H54 (cell line): ENCODE results near the gene CMIP.

Source experiments
- DNase-seq: peaks from one replicate; pipeline ENCODE4 v3.0.0; 2011; ENCODE audit warnings: low spot score, mixed read lengths; ENCODE audit not compliant: insufficient read length
- FAIRE-seq: peaks from 3 replicates; lab custom pipeline; 2011; peaks lifted over from hg19 to GRCh38; lab: Jason Lieb, UNC
- POLR2A ChIP-seq: IDR thresholded peaks from 2 replicates; pipeline ENCODE4 v1.6.1; 2011; ENCODE audit warnings: low read depth, mild to moderate bottlenecking, low read length

CMIP gene

DNA sequence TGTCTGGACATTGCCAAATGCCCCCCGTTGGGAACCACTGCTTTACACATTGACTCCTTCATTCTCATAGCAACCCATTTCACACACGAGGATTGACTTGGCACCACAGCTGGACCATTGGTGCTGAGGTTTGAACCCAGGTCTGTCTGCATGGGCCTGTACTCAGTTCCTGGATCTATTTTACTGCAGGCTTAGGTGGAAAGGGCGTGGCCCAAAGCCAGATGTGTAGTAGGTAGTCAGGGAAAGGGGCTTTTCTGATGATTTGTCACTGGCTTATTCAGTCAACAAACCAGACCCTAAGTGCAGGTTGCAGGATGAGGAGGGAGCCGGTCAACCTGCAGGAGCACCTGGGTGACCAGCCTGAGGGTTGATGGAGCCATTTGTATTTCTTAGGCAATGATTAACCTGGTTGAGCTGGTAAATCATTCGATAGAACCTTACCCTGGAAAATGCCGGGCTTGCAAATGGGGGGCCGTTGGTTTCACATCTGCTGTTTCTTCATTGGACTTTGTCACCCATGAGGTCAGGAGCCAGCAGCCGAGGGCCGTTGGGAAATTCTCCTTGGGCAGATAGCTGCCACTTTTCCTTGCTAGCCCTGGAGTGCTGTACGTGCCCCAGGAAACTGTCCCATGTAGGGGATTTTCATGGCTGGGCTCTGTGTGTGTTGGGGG lies 104.4 kb downstream of the CMIP start:
- DNase-seq (no peak), FAIRE-seq (no peak)
- TF ChIP-seq POLR2A = no peak

DNA sequence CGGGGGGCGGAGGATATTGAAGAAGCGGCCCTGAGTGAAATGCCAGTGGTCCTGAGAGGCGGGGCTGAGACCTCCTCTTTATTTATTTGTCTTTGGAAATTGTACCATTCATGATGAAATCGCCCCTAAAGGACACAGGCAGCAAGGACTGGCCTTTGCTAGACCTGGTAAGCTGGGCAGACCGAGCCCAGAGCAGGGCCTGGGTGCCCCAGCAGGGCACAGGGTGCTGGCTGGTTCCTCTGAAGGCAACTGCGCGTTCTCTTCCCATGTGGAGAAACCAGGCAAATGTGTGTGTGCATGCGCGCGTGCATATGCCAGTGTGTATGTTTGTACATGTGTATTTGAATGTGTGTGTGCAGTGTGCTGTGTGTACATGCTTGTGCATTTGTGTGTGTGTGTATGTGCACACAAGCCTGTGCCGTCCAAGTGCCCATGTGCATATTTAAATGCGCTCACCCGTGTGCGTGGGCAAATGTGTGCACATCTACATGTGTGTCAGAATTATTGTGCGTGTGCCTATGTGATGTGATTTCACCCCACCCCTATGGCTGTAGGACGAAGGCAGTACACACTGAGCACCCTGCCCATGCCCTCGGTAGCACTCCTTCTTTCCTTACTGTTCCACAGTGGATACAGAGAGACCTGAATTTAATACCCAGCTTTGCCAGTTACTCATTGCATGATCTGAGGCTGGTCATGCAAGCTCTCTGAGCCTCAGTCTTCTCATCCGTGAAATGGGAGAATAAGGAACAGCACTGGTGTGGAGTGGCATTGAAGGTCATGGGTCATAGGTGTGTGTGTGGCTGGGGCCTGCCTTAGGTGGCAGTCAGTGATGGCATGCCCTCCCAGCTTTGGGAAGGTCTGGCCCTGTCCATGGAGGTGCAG lies 105.2 kb downstream of the CMIP start:
- no peak for TF ChIP-seq POLR2A
- no peak for FAIRE-seq
- DNase-seq = no peak

GRCh38 chr16:81550432-81550808 lies 105.8 kb downstream of the CMIP start:
- DNase-seq = no peak
- FAIRE-seq = no peak
- TF ChIP-seq POLR2A = no peak

DNA sequence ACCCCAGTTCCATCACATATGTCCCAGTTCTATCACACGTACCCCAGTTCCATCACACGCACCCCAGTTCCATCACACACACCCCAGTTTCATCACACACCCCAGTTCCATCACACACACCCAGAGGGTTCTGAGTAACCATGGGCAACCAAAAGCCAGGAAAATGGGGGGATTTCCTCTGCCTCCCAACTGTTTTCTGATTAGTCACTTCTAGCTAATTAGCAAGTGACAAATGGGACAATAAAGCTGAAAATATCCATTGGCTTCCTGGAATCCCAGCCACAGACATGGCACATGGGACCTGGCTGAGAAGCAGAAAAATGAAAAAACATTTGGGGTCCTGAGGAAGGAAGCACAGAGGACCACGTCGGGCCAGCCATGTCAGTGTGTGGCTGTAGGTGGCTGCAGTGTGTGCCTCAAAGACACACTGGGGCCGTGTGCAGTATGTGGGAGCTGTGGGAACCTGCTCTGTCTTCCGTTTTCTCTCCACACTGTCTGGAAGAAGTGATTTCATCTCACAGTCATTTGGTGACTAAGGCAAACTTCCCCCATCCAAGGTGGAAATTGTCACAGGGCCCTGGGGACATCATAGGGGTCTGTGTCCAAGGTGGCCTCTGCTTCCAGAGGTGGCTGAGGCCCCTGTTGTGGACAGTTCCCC lies 106.7 kb downstream of the CMIP start:
- no peak for FAIRE-seq
- DNase-seq = peak; percentile 62
- no peak for TF ChIP-seq POLR2A

DNA sequence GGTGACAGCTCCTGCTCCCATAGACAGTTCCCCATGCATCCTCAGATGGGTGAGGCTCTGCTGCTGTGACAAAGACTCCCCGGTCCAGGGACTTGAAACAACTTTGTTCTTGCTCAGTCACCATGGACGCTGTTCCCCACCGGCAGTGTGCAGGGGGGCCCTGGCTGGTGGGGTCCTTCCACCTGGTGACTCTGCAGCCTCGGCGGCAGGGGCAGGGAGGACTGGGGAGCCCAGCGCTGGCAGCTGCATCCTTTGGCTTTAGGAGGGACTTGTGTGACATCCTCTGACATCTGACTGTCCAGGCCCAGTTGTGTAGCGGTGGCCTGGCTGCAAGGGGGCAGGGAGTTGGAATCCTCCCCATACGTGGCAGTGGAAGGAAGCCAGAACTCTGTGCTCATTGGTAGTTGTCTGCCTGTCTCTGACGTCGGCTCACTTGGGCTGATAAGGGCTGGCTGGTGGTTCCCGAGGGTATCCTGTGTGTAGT lies 107.3 kb downstream of the CMIP start:
- TF ChIP-seq POLR2A = no peak
- DNase-seq (no peak), FAIRE-seq (no peak)

- no peak for TF ChIP-seq POLR2A
- no peak for FAIRE-seq
- no peak for DNase-seq
These were observed 108.1 kb downstream of the CMIP start for GRCh38 chr16:81552743-81553079.

DNA sequence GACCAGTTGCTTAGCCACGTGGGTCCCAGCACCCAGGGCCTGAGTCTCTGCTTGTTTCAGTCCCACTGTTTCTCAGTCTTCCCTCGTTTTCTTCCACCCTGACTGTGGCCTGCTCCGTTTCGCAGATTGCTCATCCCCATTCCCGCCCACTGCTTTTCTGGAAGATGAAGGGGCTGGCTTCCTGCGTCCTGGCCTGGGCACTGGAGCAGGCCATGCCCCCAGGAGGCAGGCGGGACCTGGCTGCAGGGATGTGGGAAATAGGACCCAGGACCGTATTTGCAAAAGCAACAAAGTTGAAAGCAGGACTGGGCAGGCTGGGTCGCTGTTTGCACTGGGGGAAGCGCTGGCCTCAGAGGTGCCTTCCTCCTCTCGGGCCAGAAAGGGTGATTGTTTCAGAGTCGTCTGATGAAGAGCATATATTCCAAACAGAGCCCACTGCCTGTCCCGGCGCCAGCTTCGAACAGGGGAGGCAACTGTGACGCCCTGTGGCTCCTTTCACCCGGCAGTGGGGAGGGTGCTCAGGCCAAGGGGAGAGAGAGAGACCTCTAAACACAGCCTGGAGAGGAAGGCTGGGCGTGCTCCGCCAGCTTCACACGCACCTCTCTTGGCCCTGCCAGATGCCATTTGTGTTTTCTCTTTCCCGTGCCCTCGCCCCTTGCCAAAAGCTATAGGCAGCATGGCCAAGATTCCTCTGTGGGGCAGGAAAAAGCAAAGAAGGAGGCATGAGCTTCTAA lies 108.6 kb downstream of the CMIP start:
- no peak for FAIRE-seq
- DNase-seq = no peak

DNA sequence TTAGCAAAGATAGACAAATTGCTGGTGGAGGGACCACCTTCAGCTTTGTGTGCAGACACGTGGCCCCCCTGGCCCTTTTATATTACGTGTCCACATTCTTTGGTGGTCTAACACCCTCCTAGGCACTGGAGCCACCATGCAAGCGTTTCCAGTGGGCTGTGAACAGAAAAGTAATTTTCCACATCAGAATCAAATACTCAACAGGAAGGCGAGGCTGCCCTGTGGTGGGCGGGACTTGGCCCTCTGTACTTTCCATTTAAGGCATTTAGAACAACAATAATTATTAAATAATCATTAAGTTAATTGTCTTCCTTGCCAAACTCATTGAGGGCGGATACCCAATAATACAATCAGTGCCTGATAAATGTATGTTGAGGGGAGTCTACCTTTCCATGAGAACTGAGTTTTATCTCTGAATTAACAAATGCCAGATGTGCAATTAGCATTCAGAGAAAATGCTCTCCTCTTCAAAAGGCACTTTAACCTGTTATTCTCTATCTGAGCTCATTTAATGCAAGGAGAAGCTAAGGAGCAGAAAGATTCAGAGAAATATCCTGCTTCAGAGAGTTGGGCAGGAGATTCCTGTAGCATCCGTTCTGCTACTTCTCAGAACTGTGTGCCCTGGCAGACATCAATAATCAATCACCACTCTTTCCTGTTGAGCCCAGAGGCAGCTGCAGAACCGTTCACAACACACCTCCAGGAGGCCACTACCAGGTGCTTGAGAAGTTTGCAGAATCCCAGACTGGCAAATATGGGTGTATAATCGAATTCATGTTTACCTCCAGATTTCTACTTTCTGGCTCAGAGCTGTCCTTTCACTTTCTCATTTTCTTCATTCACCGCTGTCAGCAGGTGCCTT lies 109.4 kb downstream of the CMIP start:
- FAIRE-seq = no peak
- no peak for TF ChIP-seq POLR2A
- DNase-seq = no peak

More for the DNA sequence above, 108.6 kb downstream of the CMIP start:
- TF ChIP-seq POLR2A = no peak

DNA sequence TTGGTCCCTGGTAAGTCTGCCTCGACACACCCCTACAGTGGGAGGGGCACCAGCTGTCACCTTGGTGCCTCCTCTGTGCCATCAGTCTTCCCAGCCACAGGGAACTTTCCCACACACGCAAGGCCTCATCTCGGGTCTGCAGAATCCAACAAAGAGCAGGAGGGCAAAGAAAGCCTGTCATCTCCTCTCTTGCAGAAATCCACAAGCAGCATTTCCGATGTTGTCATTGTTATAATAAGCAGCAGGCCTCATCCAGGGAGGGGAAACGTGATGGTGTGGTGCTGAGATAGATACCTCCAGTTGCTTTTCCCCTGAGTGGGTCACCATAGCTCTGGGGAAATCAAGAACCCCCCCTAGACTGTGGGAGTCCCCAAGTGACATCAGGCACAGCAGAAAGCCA lies 110.4 kb downstream of the CMIP start:
- no peak for FAIRE-seq
- no peak for DNase-seq
- TF ChIP-seq POLR2A = no peak

- DNase-seq = no peak
- no peak for TF ChIP-seq POLR2A
- FAIRE-seq = no peak
These were observed 111.1 kb downstream of the CMIP start for GRCh38 chr16:81555660-81556059.

DNA sequence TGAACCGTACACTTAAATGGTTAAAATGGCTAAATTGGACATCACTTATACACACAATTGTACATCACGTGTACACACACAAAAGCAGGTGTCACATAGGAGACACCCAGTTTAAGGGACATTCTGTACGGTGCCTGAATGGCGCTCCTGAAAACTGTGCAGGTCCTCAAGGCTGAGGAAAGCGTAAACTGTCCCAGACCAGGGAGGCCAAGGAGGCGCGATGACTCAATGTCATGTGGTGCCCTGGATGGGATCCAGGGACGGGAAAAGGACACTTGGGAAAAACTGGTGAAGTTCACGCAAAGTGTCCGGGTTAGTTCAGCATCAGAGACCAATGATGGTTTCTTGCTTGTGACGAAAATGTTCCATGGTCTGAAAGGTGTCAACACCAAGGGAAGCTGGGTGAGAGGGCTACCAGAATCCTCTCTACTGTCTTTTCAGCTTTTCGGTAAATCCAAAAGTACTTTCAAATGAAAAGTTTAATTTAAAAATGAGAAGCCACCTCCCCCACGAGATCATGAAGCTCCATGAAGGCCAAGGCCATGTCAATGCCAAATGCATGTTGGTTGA lies 112.2 kb downstream of the CMIP start:
- FAIRE-seq (no peak), DNase-seq (no peak)
- no peak for TF ChIP-seq POLR2A

GRCh38 chr16:81558077-81558443 lies 113.5 kb downstream of the CMIP start:
- TF ChIP-seq POLR2A = no peak
- no peak for DNase-seq
- no peak for FAIRE-seq
